ENCODE data around the gene ALDH5A1.

The ALDH5A1 gene

GRCh38 chr6:24501374-24501773, 6.6 kb downstream of the ALDH5A1 start:
- H3K36me3 ChIP-seq (ENCODE audit: control insufficient read depth in 2 of 2, insufficient read depth in 1 of 2, low read length in 2 of 2): peaks cover 9 to 19% of the 10 kb centered on the region in 2 experiments; a peak in 2 of 3 replicates
- no peaks in the 10 kb centered on the region for H3K9me3 ChIP-seq (ENCODE audit: control insufficient read depth, insufficient read depth, low read depth, low read length)
- no peak for TF ChIP-seq ZNF202 (tag by site-specific recombination; IDR thresholded peaks at IDR 0.05; ENCODE audit: borderline replicate concordance)
- no peak for TF ChIP-seq ZNF280D (tag by site-specific recombination; IDR thresholded peaks at IDR 0.05)
- TF ChIP-seq ZNF571 (tag by site-specific recombination; IDR thresholded peaks at IDR 0.05): no peak
- no peak for TF ChIP-seq WT1 (tag by site-specific recombination; IDR thresholded peaks at IDR 0.05)
- no peak for TF ChIP-seq ZFP37 (tag by site-specific recombination; IDR thresholded peaks at IDR 0.05)
- TF ChIP-seq FEZF1 (tag by site-specific recombination; IDR thresholded peaks at IDR 0.05): no peak
- TF ChIP-seq ZNF610 (tag by site-specific recombination; IDR thresholded peaks at IDR 0.05; ENCODE audit: borderline replicate concordance): no peak
- TF ChIP-seq ZNF311 (tag by site-specific recombination; IDR thresholded peaks at IDR 0.05; ENCODE audit: borderline replicate concordance): no peak
- TF ChIP-seq OVOL3 (tag by site-specific recombination; IDR thresholded peaks at IDR 0.05): no peak
- TF ChIP-seq ZNF132 (tag by site-specific recombination; IDR thresholded peaks at IDR 0.05; ENCODE audit: borderline replicate concordance): no peak
- no peak for TF ChIP-seq ZNF391 (tag by site-specific recombination; IDR thresholded peaks at IDR 0.05; ENCODE audit: borderline replicate concordance, low read depth)
- no peak overlapping the region for H3K4me3 ChIP-seq (ENCODE audit: low read depth, low read length)
- CTCF ChIA-PET: interaction anchor here (0.6 to 1.7 kb wide), 6 partner anchors 12 to 166 kb away, joined by 3 to 12 read pairs (median 4); partner anchors contain the start of genes ACOT13 and TDP2
- POLR2A ChIA-PET: no interaction called here
- no peak overlapping the region for H3K27ac ChIP-seq (ENCODE audit: extremely low read depth, low read depth, low read length)
- H3K4me1 ChIP-seq (ENCODE audit: control insufficient read depth, insufficient read depth, low read length): no peaks in the 10 kb centered on the region

GRCh38 chr6:24501914-24502313, 7.1 kb downstream of the ALDH5A1 start:
- TF ChIP-seq ZNF426 (tag by site-specific recombination; IDR thresholded peaks at IDR 0.05) (no peak), ZNF473 (tag by site-specific recombination; IDR thresholded peaks at IDR 0.05) (no peak), ZNF549 (tag by site-specific recombination; IDR thresholded peaks at IDR 0.05) (no peak), ZNF48 (tag by site-specific recombination; IDR thresholded peaks at IDR 0.05) (no peak), ZFP41 (tag by site-specific recombination; IDR thresholded peaks at IDR 0.05; ENCODE audit: borderline replicate concordance) (no peak), HIC1 (tag by site-specific recombination; IDR thresholded peaks at IDR 0.05) (no peak), ZNF391 (tag by site-specific recombination; IDR thresholded peaks at IDR 0.05; ENCODE audit: borderline replicate concordance, low read depth) (no peak), GLIS2 (tag by site-specific recombination; IDR thresholded peaks at IDR 0.05) (no peak), WT1 (tag by site-specific recombination; IDR thresholded peaks at IDR 0.05) (no peak), ZNF37A (tag by site-specific recombination; IDR thresholded peaks at IDR 0.05) (no peak), ZNF513 (tag by site-specific recombination; IDR thresholded peaks at IDR 0.05) (no peak)
- no peaks in the 10 kb centered on the region for H3K4me1 ChIP-seq (ENCODE audit: control insufficient read depth, insufficient read depth, low read length)
- POLR2A ChIA-PET: no interaction called here

More at GRCh38 chr6:24501914-24502313, 7.1 kb downstream of the ALDH5A1 start:
- Histone ChIP-seq H3K9me3 (ENCODE audit: control insufficient read depth, insufficient read depth, low read depth, low read length) (no peaks in the 10 kb centered on the region), H3K4me3 (ENCODE audit: low read depth, low read length) (no peak overlapping the region), H3K36me3 (ENCODE audit: control insufficient read depth in 2 of 2, insufficient read depth in 1 of 2, low read length in 2 of 2) (peaks cover 13 to 17% of the 10 kb centered on the region in 2 experiments), H3K27ac (ENCODE audit: extremely low read depth, low read depth, low read length) (no peak overlapping the region)
- CTCF ChIA-PET: interaction anchor here (0.6 to 1.7 kb wide), 6 partner anchors 8 to 165 kb away, joined by 3 to 7 read pairs (median 4); partner anchors contain the start of genes ACOT13 and TDP2

Measured in HEK293 (cell line).